Adrenal gland (tissue), 5 donors: Measurements from ENCODE around the gene RBM14.

Experiments
- CTCF ChIP-seq, 6 experiments: fragments of 450-650 bp in 4 of 6; fragments of 200-600 bp in 2 of 6; sonication (generic) in 1 of 6; IDR thresholded peaks; 1 replicate in 5 of 6; 2 replicates in 1 of 6; pipeline versions ENCODE4 v1.5.1 to v1.8.0; 2016 to 2021; ENCODE audit warnings: antibody characterized with exemption in 6 of 6, mild to moderate bottlenecking in 2 of 6, moderate library complexity in 1 of 6
- POLR2A ChIP-seq, 2 donors: fragments of 450-650 bp; IDR thresholded peaks; one replicate each; pipeline ENCODE4 v1.6.1; 2017; ENCODE audit warnings: antibody characterized with exemption in 2 of 2, mild to moderate bottlenecking in 2 of 2, moderate library complexity in 1 of 2
- donor health status: DM: no; HTN: no; CAD: no.

- TF ChIP-seq CTCF (IDR thresholded peaks at IDR 0.05) (no peak), POLR2A (IDR thresholded peaks at IDR 0.05) (no peak)
These were observed 60.0 kb downstream of the RBM14 start for GRCh38 chr11:66676282-66676919.
